ENCODE results near the gene WWOX.

DNA sequence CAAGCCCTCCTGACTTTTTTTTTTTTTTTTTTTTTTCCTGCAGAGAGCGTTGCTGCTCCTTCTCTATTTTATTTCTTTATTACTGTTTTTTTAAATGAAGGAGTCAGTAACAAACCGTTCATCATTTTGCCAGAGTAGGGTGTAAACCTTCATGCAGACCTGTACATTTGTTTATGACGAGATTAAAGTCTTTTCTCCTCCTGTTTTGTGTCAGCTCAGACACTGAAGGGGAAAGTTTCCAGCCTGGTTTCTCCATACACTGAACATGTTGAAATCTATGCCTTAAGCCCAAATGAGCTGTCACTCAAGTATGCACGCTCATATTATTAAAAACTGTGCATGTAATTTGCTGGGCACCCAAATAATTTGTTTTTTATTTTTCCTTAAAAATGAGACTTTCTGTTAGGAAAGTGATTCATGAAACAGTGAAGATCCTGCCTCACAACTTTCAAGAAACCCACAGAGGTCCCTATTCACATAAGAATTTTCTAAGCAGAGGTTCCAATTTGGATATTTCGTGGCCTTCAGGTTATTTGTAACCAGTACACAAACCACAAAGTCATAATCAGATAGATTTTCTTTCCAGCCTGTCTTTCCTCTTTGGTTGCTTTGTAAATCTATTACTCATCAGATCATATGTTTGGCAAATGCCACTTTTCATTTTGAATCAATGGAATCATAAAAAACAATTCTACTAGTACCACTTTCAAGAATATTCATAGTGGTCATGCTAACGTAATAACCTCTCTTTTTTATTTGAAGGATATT is 800.8 kb downstream of the WWOX start:
- TF ChIP-seq POLR2AphosphoS5 (IDR thresholded peaks at IDR 0.05): no peak
- TF ChIP-seq, protein P1, sequence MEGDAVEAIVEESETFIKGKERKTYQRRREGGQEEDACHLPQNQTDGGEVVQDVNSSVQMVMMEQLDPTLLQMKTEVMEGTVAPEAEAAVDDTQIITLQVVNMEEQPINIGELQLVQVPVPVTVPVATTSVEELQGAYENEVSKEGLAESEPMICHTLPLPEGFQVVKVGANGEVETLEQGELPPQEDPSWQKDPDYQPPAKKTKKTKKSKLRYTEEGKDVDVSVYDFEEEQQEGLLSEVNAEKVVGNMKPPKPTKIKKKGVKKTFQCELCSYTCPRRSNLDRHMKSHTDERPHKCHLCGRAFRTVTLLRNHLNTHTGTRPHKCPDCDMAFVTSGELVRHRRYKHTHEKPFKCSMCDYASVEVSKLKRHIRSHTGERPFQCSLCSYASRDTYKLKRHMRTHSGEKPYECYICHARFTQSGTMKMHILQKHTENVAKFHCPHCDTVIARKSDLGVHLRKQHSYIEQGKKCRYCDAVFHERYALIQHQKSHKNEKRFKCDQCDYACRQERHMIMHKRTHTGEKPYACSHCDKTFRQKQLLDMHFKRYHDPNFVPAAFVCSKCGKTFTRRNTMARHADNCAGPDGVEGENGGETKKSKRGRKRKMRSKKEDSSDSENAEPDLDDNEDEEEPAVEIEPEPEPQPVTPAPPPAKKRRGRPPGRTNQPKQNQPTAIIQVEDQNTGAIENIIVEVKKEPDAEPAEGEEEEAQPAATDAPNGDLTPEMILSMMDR (IDR thresholded peaks at IDR 0.05; ENCODE audit: poor library complexity, severe bottlenecking): no peak
- TF ChIP-seq EZH2 (IDR thresholded peaks at IDR 0.05; ENCODE audit: borderline replicate concordance, insufficient read depth, low read length, poor library complexity, severe bottlenecking): no peak
- no peak for TF ChIP-seq EP300 (conservative IDR thresholded peaks at IDR 0.05; ENCODE audit: poor library complexity, severe bottlenecking)

Data from neural cell (in vitro differentiated cells).